Ascending aorta (tissue), 2 donors: ENCODE data around the gene PTPN9. TPM values are rescaled to one million over a fixed set of nuclear protein-coding genes. Genes with fewer than 3 reads are reported as not detected.
"Not testable (repeated sequence)": the region's sequence is repeated elsewhere in the genome, so short reads cannot be mapped to it uniquely, and the experiment has no call there.

Experiments used
- DNase-seq, 2 donors: peaks; one replicate each; pipeline ENCODE4 v3.0.0-alpha.2; 2019; ENCODE audit warnings: low spot score in 2 of 2
- H3K27ac ChIP-seq, 2 donors: fragments of 200-600 bp; sonication (generic); one replicate each; pipeline ENCODE4 v1.5.1; 2016 to 2017; ENCODE audit warnings: mild to moderate bottlenecking in 1 of 2
- H3K27me3 ChIP-seq: fragments of 200-600 bp; sonication (generic); one replicate; pipeline ENCODE4 v1.5.1; 2017
- H3K36me3 ChIP-seq, 2 donors: fragments of 200-600 bp; sonication (generic); one replicate each; pipeline ENCODE4 v1.5.1; 2016
- H3K4me1 ChIP-seq, 2 donors: fragments of 200-600 bp; sonication (generic); one replicate each; pipeline ENCODE4 v1.5.1; 2016 to 2017; ENCODE audit warnings: mild to moderate bottlenecking in 1 of 2
- H3K4me3 ChIP-seq, 2 donors: fragments of 200-600 bp; sonication (generic); one replicate each; pipeline ENCODE4 v1.5.1; 2016 to 2017; ENCODE audit warnings: mild to moderate bottlenecking in 1 of 2
- H3K9me3 ChIP-seq, 2 donors: fragments of 200-600 bp; sonication (generic); one replicate each; pipeline ENCODE4 v1.5.1; 2016
- intact Hi-C: fragments of 100-400 bp; cut with DNase I; formaldehyde crosslinking; loops from one replicate; pipeline ENCODE4 v1.15.1; 2023
- total RNA-seq: library from RNA; depleted of rRNA; stranded (reverse); fragments of >200 nt; gene quantifications from one replicate; pipeline ENCODE4 v1.1.0, GENCODE V29; 2016
- TF ChIP-seq, protein P1 (sequence below), 3 experiments: fragments of 200-600 bp in 2 of 3; fragments of 450-650 bp in 1 of 3; sonication (generic) in 2 of 3; IDR thresholded peaks; one replicate each; pipeline ENCODE4 v1.5.1; 2016 to 2019; ENCODE audit warnings: antibody characterized with exemption in 3 of 3, mild to moderate bottlenecking in 1 of 3, moderate library complexity in 1 of 3

The PTPN9 gene
- total RNA-seq, 1 donor from 2014 or later = 7.1 TPM

DNA sequence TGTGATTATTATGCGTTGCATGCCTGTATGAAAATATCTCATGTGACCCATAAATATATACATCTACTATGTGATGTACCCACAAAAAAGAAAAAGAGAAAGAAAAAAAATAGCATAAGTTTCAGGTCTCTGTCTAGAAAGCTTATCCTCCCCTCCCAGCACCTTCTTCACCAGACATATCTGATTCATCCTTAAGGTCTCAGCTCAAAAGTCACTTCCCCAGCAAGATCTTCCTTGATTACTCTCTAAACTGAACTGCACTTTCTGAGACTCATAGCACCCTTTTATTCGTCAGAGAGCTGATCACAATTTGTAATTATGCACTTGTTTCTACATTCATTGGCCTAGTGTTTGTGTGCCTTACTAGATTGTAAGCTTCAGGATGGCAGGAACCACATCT is 11.1 kb upstream of the PTPN9 start:
- intact Hi-C loops = no loop called here
- no peak overlapping the region for H3K4me3 ChIP-seq
- DNase-seq = no peak
- no peaks in the 10 kb centered on the region for H3K4me1 ChIP-seq
- H3K27ac ChIP-seq = no peak overlapping the region
- no peaks in the 10 kb centered on the region for H3K27me3 ChIP-seq
- H3K9me3 ChIP-seq = no peaks in the 10 kb centered on the region
- peaks cover 0 to 12% of the 10 kb centered on the region in 2 donors for H3K36me3 ChIP-seq
- TF ChIP-seq, protein P1, sequence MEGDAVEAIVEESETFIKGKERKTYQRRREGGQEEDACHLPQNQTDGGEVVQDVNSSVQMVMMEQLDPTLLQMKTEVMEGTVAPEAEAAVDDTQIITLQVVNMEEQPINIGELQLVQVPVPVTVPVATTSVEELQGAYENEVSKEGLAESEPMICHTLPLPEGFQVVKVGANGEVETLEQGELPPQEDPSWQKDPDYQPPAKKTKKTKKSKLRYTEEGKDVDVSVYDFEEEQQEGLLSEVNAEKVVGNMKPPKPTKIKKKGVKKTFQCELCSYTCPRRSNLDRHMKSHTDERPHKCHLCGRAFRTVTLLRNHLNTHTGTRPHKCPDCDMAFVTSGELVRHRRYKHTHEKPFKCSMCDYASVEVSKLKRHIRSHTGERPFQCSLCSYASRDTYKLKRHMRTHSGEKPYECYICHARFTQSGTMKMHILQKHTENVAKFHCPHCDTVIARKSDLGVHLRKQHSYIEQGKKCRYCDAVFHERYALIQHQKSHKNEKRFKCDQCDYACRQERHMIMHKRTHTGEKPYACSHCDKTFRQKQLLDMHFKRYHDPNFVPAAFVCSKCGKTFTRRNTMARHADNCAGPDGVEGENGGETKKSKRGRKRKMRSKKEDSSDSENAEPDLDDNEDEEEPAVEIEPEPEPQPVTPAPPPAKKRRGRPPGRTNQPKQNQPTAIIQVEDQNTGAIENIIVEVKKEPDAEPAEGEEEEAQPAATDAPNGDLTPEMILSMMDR (IDR thresholded peaks at IDR 0.05) = no peak

DNA sequence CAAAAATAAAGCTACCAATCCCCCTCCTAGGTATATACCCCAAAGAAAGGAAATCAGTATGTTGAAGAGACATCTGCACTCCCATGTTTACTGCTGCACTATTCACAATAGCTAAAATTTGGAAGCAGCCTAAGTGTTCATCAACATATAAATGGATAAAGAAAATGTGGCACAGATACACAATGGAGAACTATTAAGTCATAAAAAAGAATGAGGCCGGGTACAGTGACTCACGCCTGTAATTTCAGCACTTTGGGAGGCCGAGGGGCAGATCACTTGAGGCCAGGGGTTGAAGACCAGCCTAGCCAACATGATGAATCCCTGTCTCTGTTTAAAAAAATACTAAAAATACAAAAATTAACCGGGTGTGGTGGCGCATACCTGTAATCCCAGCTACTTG is 10.0 kb upstream of the PTPN9 start:
- no peak for DNase-seq
- Histone ChIP-seq H3K27me3 (no peaks in the 10 kb centered on the region), H3K27ac (no peak overlapping the region), H3K4me3 (no peak overlapping the region), H3K4me1 (no peaks in the 10 kb centered on the region), H3K9me3 (no peaks in the 10 kb centered on the region), H3K36me3 (peaks cover 0 to under 1% of the 10 kb centered on the region in 2 donors)
- TF ChIP-seq, protein P1 (IDR thresholded peaks at IDR 0.05) = no peak
- intact Hi-C loops = no loop called here

DNA sequence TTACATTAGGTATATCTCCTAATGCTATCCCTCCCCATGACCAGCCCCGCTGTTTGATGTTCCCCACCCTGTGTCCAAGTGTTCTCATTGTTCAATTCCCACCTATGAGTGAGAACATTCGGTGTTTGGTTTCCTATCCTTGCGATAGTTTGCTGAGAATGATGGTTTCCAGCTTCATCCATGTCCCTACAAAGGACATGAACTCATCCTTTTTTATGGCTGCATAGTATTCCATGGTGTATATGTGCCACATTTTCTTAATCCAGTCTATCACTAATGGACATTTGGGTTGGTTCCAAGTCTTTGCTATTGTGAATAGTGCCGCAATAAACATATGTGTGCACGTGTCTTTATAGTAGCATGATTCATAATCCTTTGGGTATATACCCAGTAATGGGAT is 7.3 kb upstream of the PTPN9 start:
- DNase-seq, H3K36me3 ChIP-seq, H3K27me3 ChIP-seq, H3K9me3 ChIP-seq, H3K4me3 ChIP-seq, H3K27ac ChIP-seq, intact Hi-C loops, H3K4me1 ChIP-seq: not testable (repeated sequence)

DNA sequence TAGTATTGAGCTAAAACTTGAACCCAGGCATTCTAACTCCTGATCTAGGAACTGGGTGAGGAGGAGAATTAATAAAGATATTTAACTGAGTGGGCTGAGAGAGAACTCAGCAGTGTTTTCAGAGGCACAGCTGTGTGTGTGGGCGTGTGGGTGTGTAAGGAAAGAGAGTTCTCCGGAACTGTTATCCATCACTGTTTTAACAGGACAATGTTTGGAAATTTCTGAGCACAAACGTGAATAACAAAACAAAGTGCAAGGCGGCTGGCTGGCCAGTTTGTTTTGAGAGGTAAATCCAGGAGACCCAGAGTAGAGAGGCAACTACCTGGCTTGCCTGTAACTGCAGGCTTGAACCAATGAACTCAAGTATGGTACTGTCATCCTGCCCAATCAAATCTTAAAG is 5.0 kb upstream of the PTPN9 start:
- Histone ChIP-seq H3K27me3 (no peaks in the 10 kb centered on the region), H3K4me1 (peaks cover 0 to 4% of the 10 kb centered on the region in 2 donors), H3K36me3 (no peaks in the 10 kb centered on the region), H3K27ac (no peak overlapping the region), H3K9me3 (no peaks in the 10 kb centered on the region), H3K4me3 (no peak overlapping the region)
- intact Hi-C loops = no loop called here
- DNase-seq = no peak
- TF ChIP-seq, protein P1 (IDR thresholded peaks at IDR 0.05) = no peak

DNA sequence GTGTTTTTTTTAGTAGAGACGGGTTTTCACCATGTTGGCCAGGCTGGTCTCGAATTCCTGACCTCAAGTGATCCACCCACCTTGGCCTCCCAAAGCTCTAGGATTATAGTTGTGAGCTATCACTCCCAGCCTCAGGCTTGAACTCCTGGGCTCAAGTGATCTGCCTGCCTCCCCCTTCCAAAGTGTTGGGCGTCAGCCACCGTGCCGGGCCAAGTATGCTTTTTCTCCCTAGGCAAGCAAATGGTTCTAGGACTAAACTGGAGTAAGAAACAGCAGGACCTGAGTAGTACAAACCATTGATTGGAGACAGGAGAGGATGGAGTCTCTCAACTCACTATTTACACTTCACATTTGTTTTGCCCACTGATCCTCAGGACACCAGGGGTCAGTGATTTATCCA is 4.6 kb upstream of the PTPN9 start:
- TF ChIP-seq, protein P1 (IDR thresholded peaks at IDR 0.05) = no peak
- no peak overlapping the region for H3K4me3 ChIP-seq
- H3K36me3 ChIP-seq = no peaks in the 10 kb centered on the region
- H3K9me3 ChIP-seq = no peaks in the 10 kb centered on the region
- H3K27ac ChIP-seq = no peak overlapping the region
- H3K27me3 ChIP-seq = no peaks in the 10 kb centered on the region
- intact Hi-C loops = no loop called here
- no peak for DNase-seq
- H3K4me1 ChIP-seq = peaks cover 0 to 4% of the 10 kb centered on the region in 2 donors

DNA sequence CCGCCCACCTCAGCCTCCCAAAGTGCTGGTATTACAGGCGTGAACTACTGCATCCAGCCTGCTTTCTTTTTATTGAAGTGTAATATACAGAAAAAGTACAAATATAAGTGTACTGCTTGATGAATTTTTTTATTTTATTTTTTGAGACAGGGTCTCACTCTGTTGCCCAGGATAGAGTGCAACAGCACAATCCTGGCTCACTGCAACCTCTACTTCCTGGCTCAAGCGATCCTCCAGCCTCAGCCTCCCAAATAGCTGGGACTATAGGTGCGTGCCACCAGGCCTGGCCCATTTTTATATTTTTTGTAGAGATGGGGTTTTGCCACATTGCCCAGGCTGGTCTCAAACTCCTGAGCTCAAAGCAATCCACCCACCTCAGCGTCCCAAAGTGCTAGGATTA is 3.8 kb upstream of the PTPN9 start:
- H3K9me3 ChIP-seq, H3K36me3 ChIP-seq, H3K4me3 ChIP-seq, H3K4me1 ChIP-seq, intact Hi-C loops, DNase-seq, H3K27me3 ChIP-seq, H3K27ac ChIP-seq: not testable (repeated sequence)
